CD4-positive, alpha-beta T cell treated with Interferon alpha-2 for 1 hour (primary cell): ENCODE results near the gene DLL3.
"Not testable (repeated sequence)": the region's sequence is repeated elsewhere in the genome, so short reads cannot be mapped to it uniquely, and the experiment has no call there.

Source experiments
- DNase-seq, 2 donors: peaks; one replicate each; pipeline ENCODE4 v3.0.0-alpha.2; 2020 to 2022

Gene DLL3, protein sequence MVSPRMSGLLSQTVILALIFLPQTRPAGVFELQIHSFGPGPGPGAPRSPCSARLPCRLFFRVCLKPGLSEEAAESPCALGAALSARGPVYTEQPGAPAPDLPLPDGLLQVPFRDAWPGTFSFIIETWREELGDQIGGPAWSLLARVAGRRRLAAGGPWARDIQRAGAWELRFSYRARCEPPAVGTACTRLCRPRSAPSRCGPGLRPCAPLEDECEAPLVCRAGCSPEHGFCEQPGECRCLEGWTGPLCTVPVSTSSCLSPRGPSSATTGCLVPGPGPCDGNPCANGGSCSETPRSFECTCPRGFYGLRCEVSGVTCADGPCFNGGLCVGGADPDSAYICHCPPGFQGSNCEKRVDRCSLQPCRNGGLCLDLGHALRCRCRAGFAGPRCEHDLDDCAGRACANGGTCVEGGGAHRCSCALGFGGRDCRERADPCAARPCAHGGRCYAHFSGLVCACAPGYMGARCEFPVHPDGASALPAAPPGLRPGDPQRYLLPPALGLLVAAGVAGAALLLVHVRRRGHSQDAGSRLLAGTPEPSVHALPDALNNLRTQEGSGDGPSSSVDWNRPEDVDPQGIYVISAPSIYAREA

DNA sequence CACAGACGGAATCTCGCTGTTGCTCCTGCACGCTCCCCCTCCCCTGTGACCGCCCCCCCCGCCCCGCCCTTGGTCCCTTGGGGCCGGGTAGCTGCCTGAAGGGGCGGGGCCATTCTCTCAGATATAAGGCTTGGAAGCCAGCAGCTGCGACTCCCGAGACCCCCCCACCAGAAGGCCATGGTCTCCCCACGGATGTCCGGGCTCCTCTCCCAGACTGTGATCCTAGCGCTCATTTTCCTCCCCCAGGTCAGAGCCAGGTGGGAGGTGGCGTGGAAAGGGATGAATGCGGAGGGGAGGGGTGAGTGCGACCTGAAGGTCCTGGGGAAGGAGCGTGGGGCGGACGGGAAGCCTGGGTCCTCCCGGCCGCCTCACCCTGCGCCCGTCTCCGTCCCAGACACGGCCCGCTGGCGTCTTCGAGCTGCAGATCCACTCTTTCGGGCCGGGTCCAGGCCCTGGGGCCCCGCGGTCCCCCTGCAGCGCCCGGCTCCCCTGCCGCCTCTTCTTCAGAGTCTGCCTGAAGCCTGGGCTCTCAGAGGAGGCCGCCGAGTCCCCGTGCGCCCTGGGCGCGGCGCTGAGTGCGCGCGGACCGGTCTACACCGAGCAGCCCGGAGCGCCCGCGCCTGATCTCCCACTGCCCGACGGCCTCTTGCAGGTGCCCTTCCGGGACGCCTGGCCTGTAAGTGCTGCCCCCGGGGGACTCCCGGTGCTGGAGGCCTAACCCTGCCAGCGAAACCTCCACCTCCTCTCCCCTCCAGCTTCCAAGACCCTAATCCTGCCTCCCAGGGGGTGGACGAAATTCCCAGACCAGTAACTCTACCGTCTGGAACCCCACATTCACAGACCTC, at the start of gene DLL3:
Gene DLL3 (plus strand): TSS at position 150 of the 845 bp plus-strand sequence. CDS start 28 bp downstream, at position 178.
- peak in 1 of 2 donors; percentile 7 for DNase-seq

DNA sequence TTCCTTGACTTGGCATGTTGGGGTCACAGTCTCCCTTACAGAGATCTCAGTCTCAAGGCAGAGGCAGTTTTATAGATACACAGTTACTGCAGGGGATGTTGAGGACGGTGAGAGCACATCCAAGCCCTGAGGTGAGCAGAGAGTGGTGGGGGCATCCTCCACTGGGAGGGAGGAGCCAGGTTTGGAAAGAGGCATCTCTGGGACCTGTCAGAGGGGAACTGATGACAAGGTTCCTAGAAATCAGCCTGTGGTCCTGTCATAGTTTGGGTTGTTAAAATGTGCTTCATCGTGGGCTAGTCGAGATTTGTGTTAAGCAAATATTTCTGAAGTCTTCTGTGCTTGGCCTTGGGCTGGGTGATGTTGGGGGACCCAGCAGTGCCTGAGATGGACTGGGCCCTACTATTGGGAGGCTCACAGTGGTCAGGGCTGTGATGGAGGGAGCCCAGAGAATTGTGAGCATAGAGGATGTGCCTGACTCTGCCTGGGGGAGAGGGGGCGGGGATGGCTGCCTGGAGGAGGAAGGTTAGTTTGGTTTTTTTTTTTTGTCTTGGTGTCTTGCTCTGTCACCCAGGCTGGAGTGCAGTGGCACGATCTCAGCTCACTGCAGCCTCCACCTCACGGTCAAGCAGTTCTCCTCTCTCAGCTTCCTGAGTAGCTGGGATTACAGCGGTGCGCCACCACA, 49.5 kb upstream of the DLL3 start:
- peak in 1 of 2 donors; percentile 44 for DNase-seq

DNA sequence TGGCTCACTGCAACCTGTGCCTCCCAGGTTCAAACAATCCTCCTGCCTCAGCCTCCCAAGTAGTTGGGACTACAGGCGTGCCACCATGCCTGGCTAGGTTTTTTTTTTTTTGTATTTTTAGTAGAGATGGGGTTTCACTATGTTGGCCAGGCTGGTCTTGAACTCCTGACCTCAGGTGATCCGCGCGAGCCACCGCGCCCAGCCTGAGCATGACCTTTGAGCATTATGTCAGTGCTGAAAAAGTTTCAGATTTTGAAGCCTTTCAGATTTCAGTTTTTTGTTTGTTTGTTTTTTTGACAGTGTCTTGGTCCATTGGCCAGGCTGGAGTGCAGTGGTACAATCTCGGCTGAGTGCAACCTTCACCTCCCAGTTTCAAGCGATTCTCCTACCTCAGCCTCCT, 47.5 kb upstream of the DLL3 start:
- not testable (repeated sequence) for DNase-seq

DNA sequence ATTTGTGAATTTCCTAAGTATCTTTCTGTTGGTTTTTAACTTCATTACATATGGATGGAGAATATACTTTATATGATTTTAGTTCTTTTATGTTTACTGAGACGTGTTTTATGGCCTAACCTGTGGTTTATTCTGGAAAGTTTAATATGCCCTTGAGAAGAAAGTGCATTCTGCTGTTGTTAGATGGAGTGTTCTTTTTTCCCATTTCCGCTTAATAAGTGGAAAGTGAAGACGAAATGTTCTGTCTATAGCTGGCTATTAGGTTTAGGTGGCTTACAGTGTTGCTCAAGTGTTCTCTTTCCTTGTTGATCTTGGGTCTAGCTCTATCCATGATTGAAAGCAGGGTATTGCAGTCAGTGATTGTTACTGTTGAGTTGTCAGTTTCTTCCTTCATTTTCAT, 35.3 kb upstream of the DLL3 start:
- DNase-seq = no peak

DNA sequence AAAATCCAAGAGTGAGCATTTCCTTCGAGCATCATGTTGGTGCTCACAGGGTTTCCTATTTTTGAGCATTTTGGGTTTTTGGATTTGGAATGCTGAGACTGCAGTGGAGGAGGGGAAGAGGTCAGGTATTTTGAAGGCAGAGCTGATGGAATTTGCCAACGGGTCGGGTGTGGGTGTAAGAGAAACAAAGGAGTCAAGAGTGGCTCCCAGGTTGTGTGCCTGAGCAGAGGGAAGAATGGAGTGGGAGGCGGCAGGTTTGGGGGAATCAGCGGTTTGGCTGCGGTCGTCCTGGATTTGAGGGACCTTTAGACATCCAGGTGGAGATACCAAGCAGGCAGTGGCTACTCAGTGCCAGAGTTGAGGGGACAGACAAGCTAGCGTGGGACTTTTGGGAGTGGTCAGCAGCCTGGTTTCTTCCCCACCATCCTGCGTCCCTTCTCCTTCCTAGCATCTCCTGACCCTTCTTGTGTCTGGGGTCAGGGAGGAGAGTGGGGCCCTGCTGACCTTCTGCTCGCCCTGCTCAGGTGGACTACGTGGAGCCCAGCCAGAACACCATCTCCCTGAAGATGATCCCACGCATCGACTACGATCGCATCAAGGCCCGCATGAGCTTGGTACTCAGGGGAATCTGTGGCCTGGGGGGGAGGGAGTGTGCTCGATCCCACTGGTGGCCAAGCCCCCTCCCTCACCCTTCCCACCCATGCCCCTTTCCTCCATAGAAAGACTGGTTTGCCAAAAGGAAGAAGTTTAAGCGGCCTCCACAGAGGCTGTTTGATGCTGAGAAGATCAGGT, 32.6 kb upstream of the DLL3 start:
- no peak for DNase-seq

DNA sequence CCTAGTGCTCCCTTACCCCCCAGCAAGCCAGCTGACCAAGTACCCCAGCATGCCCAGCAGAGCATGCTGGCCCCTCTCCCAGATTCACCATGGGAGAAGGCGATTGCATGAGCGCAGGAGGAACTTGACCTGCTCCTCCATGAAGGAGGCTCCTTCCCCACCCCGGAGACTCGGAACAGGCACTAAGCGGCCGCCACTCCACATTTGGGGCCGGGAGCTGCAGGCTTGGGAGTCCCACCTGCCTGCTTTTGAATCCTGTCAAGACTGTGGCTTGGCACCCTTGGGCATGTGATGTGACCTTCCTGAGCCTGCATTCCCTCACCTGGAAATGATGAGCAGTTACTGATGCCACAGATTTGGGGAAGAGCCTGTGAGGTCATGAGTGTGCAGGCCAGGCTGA, 30.8 kb upstream of the DLL3 start:
- DNase-seq = no peak

DNA sequence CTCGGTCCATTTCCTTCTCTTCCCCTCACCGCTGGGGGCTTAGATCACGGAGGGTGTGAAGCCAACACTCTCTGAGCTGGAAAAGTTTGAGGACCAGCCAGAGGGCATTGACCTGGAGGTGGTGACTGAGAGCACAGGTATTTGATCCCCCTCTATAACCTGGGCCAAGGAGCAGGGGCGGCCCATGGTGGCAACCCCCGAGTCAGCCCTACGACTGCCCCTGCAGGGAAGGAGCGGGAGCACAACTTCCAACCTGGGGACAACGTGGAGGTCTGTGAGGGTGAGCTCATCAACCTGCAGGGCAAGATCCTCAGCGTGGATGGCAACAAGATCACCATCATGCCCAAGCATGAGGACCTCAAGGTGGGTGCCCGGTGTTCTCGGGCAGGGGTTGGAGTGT, 29.7 kb upstream of the DLL3 start:
- DNase-seq = no peak

DNA sequence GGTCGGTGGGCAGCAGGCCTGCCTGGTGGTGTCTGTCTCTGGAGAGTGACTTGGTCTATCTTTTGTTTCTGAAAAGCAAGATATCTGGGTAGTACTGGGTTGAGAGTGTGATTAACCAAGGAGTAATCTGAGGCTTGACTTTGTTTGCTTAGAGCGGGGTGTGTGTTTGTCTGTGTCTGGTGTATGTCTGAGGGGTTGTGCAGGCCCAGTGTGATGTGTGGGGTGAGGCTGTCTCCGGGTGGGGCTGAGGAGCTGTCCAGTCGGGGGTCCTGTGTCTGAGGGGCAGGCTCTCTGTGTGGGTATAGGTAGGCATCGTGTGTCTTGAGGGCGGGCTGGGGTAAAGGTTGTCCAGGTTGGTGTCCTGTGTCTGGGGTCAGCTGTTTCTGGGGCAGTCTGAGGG, 29.2 kb upstream of the DLL3 start:
- DNase-seq = no peak

DNA sequence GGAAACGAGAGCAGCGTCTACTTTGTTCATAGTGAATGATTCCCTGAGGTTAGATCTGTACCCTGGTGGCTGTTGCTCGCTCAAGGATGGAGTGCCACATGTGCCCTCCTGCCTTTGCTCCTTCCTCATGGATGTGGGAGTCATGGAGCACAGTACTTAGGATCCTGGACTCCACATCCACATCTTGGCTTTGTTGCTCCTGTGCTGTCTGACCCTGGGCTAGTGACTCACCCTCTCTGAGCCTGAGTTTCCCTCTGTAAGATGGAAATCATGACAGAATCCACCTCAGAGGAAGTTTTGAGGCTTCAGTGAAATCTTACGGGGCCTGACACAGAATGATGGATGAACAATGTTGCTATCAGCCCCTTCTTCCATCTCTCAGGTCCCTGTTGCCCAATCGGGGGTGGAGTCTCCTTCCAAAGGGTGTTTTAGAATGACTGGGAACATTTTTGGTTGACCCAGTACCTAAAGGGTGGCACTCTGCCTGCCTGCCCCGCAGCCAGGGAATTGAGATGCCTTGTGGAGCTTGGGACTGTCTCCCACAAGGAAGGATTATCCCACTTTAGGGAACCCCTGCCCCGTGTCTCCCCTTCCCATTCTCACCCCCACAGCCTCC, 27.9 kb upstream of the DLL3 start:
- no peak for DNase-seq

DNA sequence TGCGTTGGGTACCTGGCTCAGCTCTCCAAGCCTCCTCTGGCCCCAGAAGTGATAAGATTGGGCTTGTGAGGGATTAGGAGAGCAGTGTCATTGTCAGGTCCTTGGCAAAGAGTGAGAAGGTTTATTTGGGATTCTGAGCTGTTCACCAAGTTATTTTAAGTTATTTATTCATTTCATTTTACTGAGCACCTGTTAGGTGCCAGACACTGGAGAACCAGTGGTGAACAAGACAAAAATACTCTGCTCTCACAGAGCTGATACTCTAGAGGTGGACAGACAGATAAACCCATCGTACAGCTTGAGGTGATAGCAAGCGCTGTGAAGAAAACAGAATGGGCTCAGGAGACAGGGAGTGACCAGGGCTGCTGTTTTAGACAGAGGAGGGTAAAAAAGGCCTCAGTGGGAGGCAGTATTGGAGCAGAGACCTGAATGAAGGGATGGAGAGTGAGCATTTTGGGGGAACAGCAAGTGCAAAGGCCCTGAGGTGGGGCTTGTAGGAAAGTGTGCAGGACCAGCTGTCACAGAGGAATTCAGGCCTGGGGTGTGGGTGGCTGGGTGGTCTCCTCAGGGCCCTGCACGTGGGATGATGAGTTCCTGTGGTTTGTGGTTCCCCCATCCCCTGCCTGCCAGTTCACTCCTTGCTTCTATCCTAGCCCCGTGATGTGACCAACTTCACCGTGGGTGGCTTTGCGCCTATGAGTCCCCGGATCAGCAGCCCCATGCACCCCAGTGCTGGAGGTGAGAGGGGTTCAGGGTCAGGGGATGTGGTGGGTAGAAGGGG, 26.8 kb upstream of the DLL3 start:
- no peak for DNase-seq

DNA sequence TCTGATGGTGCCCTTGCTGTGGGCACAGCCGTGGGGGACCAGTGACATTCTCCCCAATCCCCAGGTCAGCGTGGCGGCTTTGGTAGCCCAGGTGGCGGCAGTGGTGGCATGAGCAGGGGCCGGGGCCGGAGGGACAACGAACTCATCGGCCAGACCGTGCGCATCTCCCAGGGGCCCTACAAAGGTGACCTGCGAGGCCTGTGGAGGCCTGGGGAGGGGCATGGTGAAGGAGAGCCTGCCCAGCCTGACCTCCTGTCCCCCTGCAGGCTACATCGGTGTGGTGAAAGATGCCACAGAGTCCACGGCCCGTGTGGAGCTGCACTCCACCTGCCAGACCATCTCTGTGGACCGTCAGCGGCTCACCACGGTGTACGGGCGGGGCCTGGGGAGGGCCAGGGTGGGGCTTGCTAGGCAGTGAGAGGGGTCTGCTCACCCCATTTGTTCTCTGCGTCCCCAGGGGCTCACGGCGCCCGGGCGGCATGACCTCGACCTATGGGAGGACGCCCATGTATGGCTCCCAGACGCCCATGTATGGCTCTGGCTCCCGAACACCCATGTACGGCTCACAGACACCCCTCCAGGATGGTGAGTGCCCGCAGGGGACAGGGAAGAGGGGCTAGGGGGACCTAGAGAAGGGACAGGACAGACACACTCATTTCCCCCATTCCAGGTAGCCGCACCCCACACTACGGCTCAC, 25.9 kb upstream of the DLL3 start:
- no peak for DNase-seq

DNA sequence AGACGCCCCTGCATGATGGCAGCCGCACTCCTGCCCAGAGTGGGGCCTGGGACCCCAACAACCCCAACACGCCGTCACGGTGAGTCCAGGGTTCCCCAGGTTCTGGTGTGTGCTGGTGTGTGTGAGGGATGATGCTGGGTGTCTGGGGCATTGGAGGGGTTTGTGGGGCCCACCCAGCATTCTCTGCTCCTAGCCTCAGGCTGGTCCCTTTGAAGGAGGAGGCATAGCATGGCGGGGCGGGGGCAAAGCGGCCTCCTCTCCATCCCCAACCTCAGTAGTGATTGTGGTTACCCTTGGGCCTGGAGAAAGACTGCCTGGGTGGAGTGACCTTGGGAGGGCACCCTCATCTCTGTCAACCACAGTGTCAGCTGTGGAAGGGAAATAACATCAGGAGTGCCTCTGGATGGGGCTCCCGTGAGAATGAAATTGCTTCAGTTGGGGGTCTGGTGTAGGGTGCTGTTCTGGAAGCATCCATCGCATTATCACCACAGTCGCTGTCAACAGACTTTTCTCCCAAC, 25.2 kb upstream of the DLL3 start:
- DNase-seq = no peak

DNA sequence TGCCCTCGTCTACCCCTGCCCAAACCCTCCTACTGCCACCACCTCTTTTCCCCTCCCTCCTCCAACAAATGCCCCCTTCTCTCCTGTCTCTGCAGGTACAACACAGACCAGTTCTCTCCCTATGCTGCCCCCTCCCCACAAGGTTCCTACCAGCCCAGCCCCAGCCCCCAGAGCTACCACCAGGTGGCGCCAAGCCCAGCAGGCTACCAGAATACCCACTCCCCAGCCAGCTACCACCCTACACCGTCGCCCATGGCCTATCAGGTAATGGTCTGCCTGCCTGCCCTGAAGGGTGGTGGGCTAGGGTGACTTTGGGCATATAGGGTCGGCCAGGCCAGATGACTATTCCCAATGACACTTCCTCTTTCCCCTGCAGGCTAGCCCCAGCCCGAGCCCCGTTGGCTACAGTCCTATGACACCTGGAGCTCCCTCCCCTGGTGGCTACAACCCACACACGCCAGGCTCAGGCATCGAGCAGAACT, 24.6 kb upstream of the DLL3 start:
- DNase-seq = peak; percentile 67 to 79

DNA sequence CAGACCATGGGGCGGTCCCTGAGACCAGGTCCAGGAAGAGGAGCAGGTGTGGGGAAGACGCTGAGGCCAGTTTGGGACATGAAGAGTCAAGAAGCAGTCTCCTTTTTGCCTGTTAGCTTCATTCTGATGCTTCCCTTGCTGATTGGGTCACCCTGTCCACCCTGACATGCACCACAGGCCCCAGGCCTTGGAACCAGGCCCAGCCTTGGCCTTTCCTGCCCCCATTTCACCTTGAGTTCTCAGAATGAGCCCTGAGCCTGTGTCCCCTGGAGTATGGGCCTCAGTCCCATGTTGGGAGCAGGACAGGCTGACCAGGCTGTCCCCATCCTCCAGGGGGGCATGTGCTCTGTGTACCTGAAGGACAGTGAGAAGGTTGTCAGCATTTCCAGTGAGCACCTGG, 23.0 kb upstream of the DLL3 start:
- DNase-seq = no peak

DNA sequence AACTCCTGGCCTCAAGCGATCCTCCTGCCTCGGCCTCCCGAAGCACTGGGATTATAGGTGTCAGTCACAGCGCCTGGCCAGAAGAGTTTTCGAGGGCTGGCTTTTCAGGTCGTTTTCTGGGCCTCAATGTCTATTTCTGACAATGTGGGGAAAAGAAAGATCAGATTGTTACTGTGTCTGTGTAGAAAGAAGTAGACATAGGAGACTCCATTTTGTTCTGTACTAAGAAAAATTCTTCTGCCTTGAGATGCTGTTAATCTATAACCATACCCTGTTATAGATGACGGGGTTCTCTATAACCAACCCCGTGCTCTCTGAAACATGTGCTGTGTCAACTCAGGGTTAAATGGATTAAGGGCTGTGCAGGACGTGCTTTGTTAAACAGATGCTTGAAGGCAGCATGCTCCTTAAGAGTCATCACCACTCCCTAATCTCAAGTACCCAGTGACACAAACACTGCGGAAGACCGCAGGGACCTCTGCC, 19.4 kb upstream of the DLL3 start:
- not testable (repeated sequence) for DNase-seq

DNA sequence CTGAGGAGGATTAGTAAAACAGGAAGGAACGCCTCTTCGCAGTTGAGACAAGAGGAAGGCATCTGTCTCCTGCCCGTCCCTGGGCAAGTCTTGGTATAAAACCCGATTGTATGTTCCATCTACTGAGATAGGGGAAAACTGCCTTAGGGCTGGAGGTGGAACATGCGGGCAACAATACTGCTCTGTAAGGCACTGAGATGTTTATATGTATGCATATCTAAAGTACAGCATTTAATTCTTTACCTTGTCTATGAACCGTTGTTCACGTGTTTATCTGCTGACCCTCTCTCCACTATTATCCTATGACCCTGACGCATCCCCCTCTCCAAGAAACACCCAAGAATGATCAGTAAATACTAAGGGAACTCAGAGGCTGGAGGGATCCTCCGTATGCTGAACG, 18.8 kb upstream of the DLL3 start:
- no peak for DNase-seq

DNA sequence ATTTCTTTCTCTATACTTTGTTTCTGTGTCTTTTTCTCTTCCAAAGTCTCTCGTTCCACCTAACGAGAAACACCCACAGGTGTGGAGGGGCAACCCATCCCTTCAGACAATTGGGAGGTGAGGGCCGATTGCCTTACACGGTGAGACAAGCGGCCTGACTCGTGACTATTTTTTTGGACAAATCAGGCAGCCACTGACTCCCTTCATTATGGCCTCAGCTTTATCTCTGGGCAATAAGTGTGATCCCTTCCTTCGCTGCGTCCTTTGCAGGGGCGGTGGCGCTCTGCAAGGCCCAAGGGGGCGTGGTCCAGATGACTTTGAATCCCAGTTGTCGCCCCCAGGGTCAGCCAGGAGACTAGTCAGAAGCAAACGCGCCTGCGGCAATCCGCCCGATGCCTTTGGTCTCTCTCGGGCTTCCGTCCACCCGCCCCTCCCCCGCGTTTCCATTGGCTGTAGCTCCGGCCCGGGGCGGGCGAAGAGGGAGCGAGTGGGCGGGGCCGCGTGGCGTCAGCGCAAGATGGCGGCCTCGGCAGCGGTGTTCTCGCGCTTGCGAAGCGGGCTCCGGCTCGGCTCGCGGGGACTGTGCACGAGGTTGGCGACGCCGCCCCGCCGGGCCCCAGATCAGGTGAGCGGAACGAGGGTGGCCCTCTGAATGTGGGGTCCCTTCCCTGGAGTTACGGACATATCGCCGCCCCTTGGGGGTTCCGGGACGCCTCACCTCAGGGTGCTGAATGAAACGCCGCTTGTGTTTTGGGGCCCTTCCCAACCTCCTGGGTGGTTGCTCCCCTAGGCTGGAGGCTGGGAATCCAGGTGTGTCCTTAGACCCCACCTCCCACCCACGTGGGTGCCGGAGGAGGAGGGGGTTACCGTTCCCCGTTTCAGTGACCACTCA, 18.2 kb upstream of the DLL3 start, which contains the start of gene TIMM50:
Gene TIMM50 (plus strand): TSS at position 502 of the 892 bp plus-strand sequence. CDS start 16 bp downstream, at position 518.
- DNase-seq = peak; percentile 94 to 97

DNA sequence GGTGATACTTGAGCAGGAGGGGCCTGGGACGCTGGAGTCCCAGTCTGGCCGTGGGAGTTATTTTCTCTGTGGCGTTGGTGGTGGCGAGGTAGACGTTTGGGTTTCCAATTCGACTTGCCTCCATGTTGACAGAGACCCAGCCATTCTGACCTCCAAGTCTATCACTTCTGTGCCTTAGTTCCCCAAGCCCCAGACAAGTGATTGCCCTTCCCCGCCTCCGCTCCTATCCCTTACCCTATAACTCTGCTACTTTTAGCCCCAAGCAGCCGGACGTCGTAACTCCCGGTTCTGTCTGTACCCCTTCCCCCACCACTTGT, 17.6 kb upstream of the DLL3 start:
- no peak for DNase-seq

DNA sequence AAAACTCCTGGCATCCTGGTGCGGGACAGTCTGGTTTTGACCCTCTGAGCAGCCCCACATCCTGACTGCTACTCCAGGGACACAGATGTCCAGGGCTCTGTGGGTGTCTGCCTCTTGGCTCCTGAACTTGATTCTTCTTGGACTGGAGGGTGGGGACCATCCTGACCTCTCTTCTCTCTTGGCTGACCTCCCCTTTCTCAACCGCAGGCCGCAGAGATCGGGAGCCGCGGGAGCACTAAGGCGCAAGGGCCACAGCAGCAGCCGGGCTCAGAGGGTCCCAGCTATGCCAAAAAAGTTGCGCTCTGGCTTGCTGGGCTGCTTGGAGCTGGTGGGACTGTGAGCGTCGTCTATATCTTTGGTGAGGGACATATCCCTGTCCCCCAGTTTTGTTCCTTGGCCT, 17.1 kb upstream of the DLL3 start:
- DNase-seq = no peak
